Panc1 (cell line): Measurements from ENCODE around the gene SLC25A39.

Experiments used
- CTCF ChIP-seq: fragments of 450-650 bp; IDR thresholded peaks from 2 replicates; pipeline ENCODE4 v1.5.1; 2017; ENCODE audit warnings: mild to moderate bottlenecking
- POLR2AphosphoS5 ChIP-seq: IDR thresholded peaks from 2 replicates; pipeline ENCODE4 v1.6.1; 2012; ENCODE audit warnings: mild to moderate bottlenecking, low read depth, low read length, moderate library complexity
- REST ChIP-seq, 2 experiments: IDR thresholded peaks; 2 replicates each; pipeline ENCODE4 v1.6.1; 2011 to 2012; ENCODE audit warnings: low read depth in 2 of 2, control low read depth in 1 of 2, low read length in 1 of 2, mild to moderate bottlenecking in 1 of 2, moderate library complexity in 1 of 2; ENCODE audit not compliant: insufficient read depth in 1 of 2
- SIN3A ChIP-seq: IDR thresholded peaks from 2 replicates; pipeline ENCODE4 v1.6.1; 2012; ENCODE audit warnings: low read depth, mild to moderate bottlenecking, low read length, moderate library complexity, borderline replicate concordance; ENCODE audit not compliant: insufficient read depth
- TCF7L2 ChIP-seq: IDR thresholded peaks from 2 replicates; pipeline ENCODE4 v1.6.1; 2011; ENCODE audit warnings: mild to moderate bottlenecking, low read depth, low read length, inconsistent platforms

- no peak for TF ChIP-seq CTCF
- no peak for TF ChIP-seq POLR2AphosphoS5
- TF ChIP-seq REST (IDR thresholded peaks at IDR 0.05; ENCODE audit: insufficient read depth in 1 of 2, low read depth in 2 of 2, low read length in 1 of 2), result no peak
- no peak for TF ChIP-seq TCF7L2
- no peak for TF ChIP-seq SIN3A
These were observed 3.1 kb downstream of the SLC25A39 start for GRCh38 chr17:44321246-44322120.
